Small intestine (tissue), 7 donors: Measurements from ENCODE around the gene JAKMIP1. TPM values are rescaled to one million over a fixed set of nuclear protein-coding genes. Genes with fewer than 3 reads are reported as not detected.
"Not testable (repeated sequence)": the region's sequence is repeated elsewhere in the genome, so short reads cannot be mapped to it uniquely, and the experiment has no call there.

Experiments
- DNase-seq, 2 donors: peaks; one replicate each; pipeline versions ENCODE4 v3.0.0 to v3.0.0-alpha.2; 2013
- FAIRE-seq: peaks from 2 replicates; lab custom pipeline; 2012; peaks lifted over from hg19 to GRCh38; lab: Jason Lieb, UNC
- H3K27ac ChIP-seq, 3 donors: one replicate each; pipeline ENCODE4 v1.5.1; 2013; ENCODE audit warnings: low read length in 2 of 3, mild to moderate bottlenecking in 2 of 3, control low read depth in 1 of 3, inconsistent platforms in 1 of 3, low read depth in 1 of 3, moderate library complexity in 1 of 3
- H3K27me3 ChIP-seq, 3 donors: one replicate each; pipeline ENCODE4 v1.6.1; 2013; ENCODE audit warnings: low read length in 3 of 3, inconsistent platforms in 1 of 3; ENCODE audit not compliant: control insufficient read depth in 3 of 3, insufficient read depth in 3 of 3
- H3K36me3 ChIP-seq, 3 donors: one replicate each; pipeline ENCODE4 v1.6.1; 2013; ENCODE audit warnings: low read length in 3 of 3, inconsistent platforms in 1 of 3, low read depth in 1 of 3, mild to moderate bottlenecking in 1 of 3, moderate library complexity in 1 of 3; ENCODE audit not compliant: control insufficient read depth in 3 of 3, insufficient read depth in 2 of 3
- H3K4me1 ChIP-seq, 3 donors: one replicate each; pipeline ENCODE4 v1.6.1; 2013; ENCODE audit warnings: low read length in 2 of 3, inconsistent platforms in 1 of 3, low read depth in 1 of 3, mild to moderate bottlenecking in 1 of 3, moderate library complexity in 1 of 3; ENCODE audit not compliant: control insufficient read depth in 3 of 3, insufficient read depth in 2 of 3
- H3K4me3 ChIP-seq, 3 donors: one replicate each; pipeline ENCODE4 v1.5.1; 2013; ENCODE audit warnings: low read length in 3 of 3, control low read depth in 1 of 3, inconsistent platforms in 1 of 3, low read depth in 1 of 3, mild to moderate bottlenecking in 1 of 3, moderate library complexity in 1 of 3
- H3K9me3 ChIP-seq, 2 donors: one replicate each; pipeline ENCODE4 v1.6.1; 2013; ENCODE audit warnings: low read depth in 1 of 2, low read length in 1 of 2; ENCODE audit not compliant: control insufficient read depth in 2 of 2, insufficient read depth in 1 of 2
- WGBS, 3 donors: extraction: QIAGEN DNeasy Blood & Tissue Kit; methylation state at CpG; one replicate each; pipeline ENCODE4 v1.1.7; 2013; 5-methylcytosine and 5-hydroxymethylcytosine counted together
- polyA plus RNA-seq, 4 donors: library from polyadenylated mRNA; stranded (reverse) in 3 of 4; unstranded in 1 of 4; fragments of 200-250 nt in 3 of 4; fragments of 120-200 nt in 1 of 4; gene quantifications; one replicate each; pipeline versions ENCODE4 v1.2.1 to v1.2.3, GENCODE V29; 2013
- donor health status: healthy with polysubstance abuse.
- donor health status: control.
- donor health status: control.
- donor health status: Bipolar disorder and iron deficiency.
- donor health status: healthy.

JAKMIP1 gene
- polyA plus RNA-seq, 4 donors: 0.25 to 1.8 (median 1.0) TPM

GRCh38 chr4:5993346-5993745 is 207.0 kb downstream of the JAKMIP1 start:
- DNase-seq, FAIRE-seq, H3K4me3 ChIP-seq, H3K36me3 ChIP-seq, H3K27me3 ChIP-seq, H3K27ac ChIP-seq, H3K9me3 ChIP-seq, H3K4me1 ChIP-seq: not testable (repeated sequence)
- WGBS, 3 donors: 58 to 76% (median 71%) methylated on average over 9 of the region's 9 CpGs

DNA sequence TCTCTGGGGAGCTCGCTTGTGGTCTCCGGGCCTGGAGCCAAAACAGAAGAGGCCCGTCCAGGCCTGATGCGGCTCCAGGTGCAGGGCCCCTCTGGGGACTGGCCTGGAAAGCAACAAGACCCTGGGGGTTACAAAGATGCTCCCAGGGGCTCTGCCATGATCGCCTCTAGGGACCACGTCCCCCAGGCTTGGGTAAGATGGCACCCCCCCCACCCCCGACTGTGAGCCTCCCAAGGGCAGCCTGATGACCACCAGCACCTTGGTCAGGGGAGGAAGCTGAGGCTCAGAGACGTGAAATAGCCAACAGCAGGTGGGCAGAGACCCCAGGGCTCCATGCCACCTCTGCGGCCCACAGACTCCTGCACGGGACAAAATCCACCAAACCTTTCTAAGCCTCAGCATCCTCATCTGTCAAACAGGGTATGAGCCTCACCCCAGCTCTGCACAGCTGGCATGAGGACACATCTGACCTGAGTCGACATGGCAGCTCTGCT is 207.5 kb downstream of the JAKMIP1 start:
- H3K9me3 ChIP-seq: no peaks in the 10 kb centered on the region
- WGBS, 3 donors: 63 to 74% (median 68%) methylated on average over 11 of the region's 11 CpGs
- no peak overlapping the region for H3K27ac ChIP-seq
- FAIRE-seq (no peak), DNase-seq (no peak)
- no peak overlapping the region for H3K4me3 ChIP-seq
- H3K27me3 ChIP-seq: peaks cover 0 to 2% (median 0%) of the 10 kb centered on the region in 3 donors
- H3K4me1 ChIP-seq: no peaks in the 10 kb centered on the region
- no peaks in the 10 kb centered on the region for H3K36me3 ChIP-seq

GRCh38 chr4:5992171-5992827 is 208.1 kb downstream of the JAKMIP1 start:
- H3K4me3 ChIP-seq: no peak overlapping the region
- DNase-seq: no peak
- FAIRE-seq: no peak
- peaks cover 0 to 2% (median 0%) of the 10 kb centered on the region in 3 donors for H3K27me3 ChIP-seq
- no peaks in the 10 kb centered on the region for H3K9me3 ChIP-seq
- H3K27ac ChIP-seq: no peak overlapping the region
- no peaks in the 10 kb centered on the region for H3K36me3 ChIP-seq
- 77% methylated on average over 17 of the region's 17 CpGs for WGBS, 3 donors
- H3K4me1 ChIP-seq: no peaks in the 10 kb centered on the region

DNA sequence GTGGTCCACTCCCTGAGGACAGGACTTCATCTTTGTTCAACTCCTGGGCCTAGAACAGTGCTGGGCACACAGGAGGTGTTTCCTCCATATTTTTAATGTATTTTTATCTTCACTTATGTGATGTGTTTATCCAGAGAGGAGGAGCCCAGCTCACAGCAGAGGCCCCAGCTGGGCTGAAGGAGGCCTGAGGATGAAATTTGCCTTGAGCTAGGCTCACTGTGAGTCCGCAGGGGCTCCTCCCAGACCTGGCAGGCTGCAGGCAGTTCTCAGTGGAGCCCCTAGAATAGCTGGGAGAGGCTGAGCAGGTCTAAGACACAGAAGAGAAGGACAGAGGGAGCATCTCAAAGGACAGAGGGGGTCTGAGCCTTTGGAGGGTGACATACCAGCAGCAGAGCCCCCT is 208.9 kb downstream of the JAKMIP1 start:
- no peak overlapping the region for H3K4me3 ChIP-seq
- no peaks in the 10 kb centered on the region for H3K4me1 ChIP-seq
- FAIRE-seq (no peak), DNase-seq (no peak)
- no peaks in the 10 kb centered on the region for H3K36me3 ChIP-seq
- 33 to 67% (median 44%) methylated on average over 1 of the region's 1 CpG for WGBS, 3 donors
- no peaks in the 10 kb centered on the region for H3K27me3 ChIP-seq
- H3K27ac ChIP-seq: no peak overlapping the region
- H3K9me3 ChIP-seq: no peaks in the 10 kb centered on the region

- Histone ChIP-seq H3K36me3 (no peaks in the 10 kb centered on the region), H3K27ac (no peak overlapping the region), H3K4me1 (no peaks in the 10 kb centered on the region), H3K4me3 (no peak overlapping the region), H3K9me3 (no peaks in the 10 kb centered on the region), H3K27me3 (no peaks in the 10 kb centered on the region)
- DNase-seq: no peak
- no peak for FAIRE-seq
- WGBS, 3 donors: 83 to 88% (median 85%) methylated on average over 16 of the region's 16 CpGs
Observed at GRCh38 chr4:5990446-5991160, 209.7 kb downstream of the JAKMIP1 start.

DNA sequence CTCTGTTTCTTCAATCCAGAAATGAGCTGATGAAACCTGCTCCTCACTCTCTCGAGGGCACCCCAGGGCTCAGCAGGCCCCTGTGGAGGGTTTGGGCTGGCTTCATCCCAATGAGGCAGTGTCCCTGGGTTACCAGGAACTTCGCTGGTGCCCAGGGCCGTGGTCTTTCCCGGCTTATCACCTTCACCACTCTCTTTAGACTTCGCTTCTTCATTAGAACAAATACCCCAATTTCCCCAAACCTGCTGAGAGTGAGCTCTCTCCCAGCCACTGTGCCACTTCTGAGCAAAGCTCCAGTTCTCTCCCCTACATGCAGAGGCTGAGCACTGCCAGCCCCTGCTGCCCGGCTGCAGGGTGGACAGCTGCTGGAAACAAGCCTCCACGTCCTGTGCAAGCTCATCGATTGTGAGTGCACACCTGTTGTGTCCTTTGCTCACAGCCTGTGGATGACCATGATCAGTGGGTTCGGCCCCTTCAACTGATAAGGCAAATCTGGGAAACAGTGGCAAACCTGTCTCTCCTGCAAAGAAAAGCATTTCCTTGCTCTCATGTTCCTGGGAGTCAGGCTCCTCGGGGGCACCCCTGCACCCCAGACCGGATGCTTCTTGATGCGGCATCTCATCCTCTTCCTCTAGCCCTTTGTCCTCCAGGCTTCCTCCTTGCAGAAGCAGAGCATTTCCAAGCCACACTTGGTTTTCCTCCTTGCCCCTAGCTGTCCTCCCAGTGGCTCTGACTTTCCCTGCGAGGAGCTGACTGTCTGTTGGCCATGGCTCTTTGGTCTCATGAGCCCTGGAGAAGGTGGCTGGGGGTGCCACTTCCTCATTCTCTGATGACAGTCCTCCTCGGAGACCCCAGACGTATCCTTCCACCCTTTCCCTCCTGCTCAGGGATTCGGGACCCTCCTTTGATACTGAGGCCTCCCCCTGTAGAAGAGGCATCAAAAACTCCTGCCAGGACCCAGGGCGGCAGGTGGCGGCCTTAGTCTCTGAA is 210.8 kb downstream of the JAKMIP1 start:
- H3K27ac ChIP-seq: no peak overlapping the region
- no peaks in the 10 kb centered on the region for H3K27me3 ChIP-seq
- no peak overlapping the region for H3K4me3 ChIP-seq
- no peaks in the 10 kb centered on the region for H3K9me3 ChIP-seq
- DNase-seq (no peak), FAIRE-seq (no peak)
- H3K4me1 ChIP-seq: no peaks in the 10 kb centered on the region
- H3K36me3 ChIP-seq: no peaks in the 10 kb centered on the region
- 68 to 73% (median 69%) methylated on average over 18 of the region's 18 CpGs for WGBS, 3 donors

DNA sequence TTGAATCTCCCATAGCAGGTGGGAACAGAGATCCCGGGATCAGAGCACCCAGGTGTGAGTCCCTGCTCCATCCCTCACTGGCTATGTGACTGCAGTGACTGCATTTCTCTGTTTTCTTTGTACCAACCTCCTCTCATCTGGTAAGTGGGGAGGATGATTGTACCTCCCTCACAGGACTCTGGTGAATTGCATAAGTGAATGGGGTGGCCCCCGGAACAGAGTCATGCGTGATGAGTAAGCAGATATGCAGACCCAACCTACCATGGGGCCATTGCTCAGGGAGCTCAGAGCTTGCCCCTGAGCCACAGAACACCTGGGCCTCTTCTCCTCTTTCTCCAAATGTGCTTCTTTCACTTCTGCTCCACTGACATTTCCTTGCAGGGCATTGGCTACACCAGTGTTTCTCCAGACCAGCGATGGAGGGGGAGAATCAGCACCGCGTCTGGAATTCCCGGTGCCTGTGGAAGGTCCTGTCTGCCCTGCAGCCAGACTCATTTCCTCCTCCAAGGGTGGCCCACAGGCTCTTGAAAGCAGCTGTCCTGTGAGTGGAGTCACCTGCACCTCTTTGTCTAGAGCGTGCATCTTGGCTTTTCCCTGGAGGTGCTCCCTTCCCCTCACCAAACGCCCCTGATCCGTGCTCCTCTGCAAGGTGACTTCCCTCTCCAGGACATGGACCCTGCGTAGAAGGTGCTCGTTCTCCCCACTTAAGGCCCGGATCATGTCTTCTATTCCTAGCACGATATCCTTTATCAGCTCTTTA is 212.1 kb downstream of the JAKMIP1 start:
- Histone ChIP-seq H3K27ac (no peak overlapping the region), H3K4me3 (no peak overlapping the region), H3K36me3 (no peaks in the 10 kb centered on the region), H3K4me1 (no peaks in the 10 kb centered on the region), H3K27me3 (no peaks in the 10 kb centered on the region), H3K9me3 (peaks cover 0 to 4% of the 10 kb centered on the region in 2 donors)
- DNase-seq (no peak), FAIRE-seq (no peak)
- WGBS, 3 donors: 77 to 81% (median 79%) methylated on average over 14 of the region's 14 CpGs
